Measurements from ENCODE around the gene KRT71.

KRT71 gene

DNA sequence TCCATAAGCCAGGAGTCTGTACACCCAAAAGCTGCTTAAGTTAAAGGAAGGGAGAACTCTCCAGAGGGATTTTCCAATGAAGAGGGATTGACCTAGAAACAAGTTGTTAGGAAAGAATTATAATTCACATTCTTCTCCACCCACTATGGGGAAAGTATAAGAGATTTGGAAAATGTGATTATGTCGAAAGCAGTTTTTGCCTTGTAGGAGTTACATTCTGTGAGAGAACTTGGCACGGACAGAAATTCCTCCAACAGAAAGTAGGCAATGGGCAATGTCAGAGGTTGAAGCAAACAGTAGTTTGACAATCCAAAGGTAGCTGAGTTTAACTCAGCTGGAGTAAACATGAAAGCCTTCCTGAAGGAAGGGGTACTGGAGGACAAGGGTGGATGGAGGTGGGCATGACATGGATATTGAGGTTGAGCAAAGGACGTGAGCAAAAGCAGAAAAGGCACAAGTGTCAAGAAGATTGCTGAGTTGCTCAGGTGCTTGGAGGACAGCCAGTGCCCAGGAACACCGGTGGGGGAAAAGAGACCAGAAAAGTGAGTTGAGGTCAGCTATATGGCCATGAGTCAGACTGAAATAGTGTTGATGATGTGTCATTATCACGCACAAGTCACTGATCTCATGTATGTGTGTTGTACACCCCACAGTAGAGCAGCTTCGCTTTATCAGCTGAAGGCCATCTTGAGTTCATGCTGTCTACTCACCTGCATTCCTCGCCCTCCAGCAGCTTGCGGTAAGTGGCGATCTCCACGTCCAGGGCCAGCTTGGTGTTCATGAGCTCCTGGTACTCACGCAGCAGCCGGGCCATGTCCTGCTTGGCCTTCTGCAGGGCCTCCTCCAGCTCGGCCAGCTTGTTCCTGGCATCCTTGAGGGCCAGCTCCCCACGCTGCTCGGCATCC is 36.8 kb downstream of the KRT71 start:
- H3K4me3 ChIP-seq (replicated peaks in 1 of 2; ENCODE audit: low read depth in 2 of 2, low read length in 2 of 2), result no peak overlapping the region
- DNase-seq (ENCODE audit: low read depth in 2 of 2), result peak in 1 of 2 donors; percentile 62
- no peak for TF ChIP-seq CTCF (IDR thresholded peaks at IDR 0.05; ENCODE audit: low read depth, low read length)

DNA sequence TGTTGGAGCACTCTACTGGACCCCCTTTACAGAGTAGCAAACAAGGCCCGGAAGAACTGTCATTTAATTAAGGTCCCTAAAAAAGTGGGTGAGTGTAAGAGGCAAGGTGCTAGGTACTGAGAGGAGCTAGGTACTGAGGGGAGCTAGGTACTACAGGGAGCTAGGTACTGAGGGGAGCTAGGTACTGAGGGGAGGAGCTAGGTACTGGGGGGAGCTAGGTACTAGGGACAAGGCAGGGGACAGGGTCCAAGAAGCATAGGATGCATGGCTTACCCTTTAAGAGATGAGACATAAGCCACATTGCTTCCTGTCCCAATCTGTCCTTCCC is 37.7 kb downstream of the KRT71 start:
- no peak overlapping the region for H3K4me3 ChIP-seq (replicated peaks in 1 of 2; ENCODE audit: low read depth in 2 of 2, low read length in 2 of 2)
- no peak for DNase-seq (ENCODE audit: low read depth in 2 of 2)
- TF ChIP-seq CTCF (IDR thresholded peaks at IDR 0.05; ENCODE audit: low read depth, low read length), result no peak

GRCh38 chr12:52514471-52515318 is 38.2 kb downstream of the KRT71 start:
- TF ChIP-seq CTCF (IDR thresholded peaks at IDR 0.05; ENCODE audit: low read depth, low read length), result no peak
- no peak for DNase-seq (ENCODE audit: low read depth in 2 of 2)
- H3K4me3 ChIP-seq (replicated peaks in 1 of 2; ENCODE audit: low read depth in 2 of 2, low read length in 2 of 2), result no peak overlapping the region

DNA sequence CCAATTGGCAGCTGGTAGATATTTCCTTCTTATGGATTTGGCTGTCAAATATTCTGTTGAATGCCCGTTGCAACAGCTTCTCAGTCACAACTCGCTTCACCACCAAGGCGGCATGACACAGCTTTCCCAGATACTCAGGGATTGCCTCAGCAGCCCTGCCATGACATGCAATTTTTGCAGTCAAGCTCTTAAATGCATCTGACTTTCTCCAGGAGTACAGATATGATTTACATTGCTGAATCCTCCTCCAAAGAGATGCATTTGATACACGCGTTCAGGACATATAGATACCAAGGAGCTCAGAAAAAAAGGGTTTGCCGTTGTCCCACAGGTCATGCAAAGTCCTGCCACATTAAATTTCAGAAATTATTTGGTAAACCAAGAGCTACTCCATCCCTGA is 39.2 kb downstream of the KRT71 start:
- H3K4me3 ChIP-seq (replicated peaks in 1 of 2; ENCODE audit: low read depth in 2 of 2, low read length in 2 of 2), result no peak overlapping the region
- TF ChIP-seq CTCF (IDR thresholded peaks at IDR 0.05; ENCODE audit: low read depth, low read length), result no peak
- no peak for DNase-seq (ENCODE audit: low read depth in 2 of 2)

- no peak for TF ChIP-seq CTCF (IDR thresholded peaks at IDR 0.05; ENCODE audit: low read depth, low read length)
- H3K4me3 ChIP-seq (replicated peaks in 1 of 2; ENCODE audit: low read depth in 2 of 2, low read length in 2 of 2), result no peak overlapping the region
- no peak for DNase-seq (ENCODE audit: low read depth in 2 of 2)
These were observed 44.7 kb downstream of the KRT71 start for GRCh38 chr12:52508211-52508610.

DNA sequence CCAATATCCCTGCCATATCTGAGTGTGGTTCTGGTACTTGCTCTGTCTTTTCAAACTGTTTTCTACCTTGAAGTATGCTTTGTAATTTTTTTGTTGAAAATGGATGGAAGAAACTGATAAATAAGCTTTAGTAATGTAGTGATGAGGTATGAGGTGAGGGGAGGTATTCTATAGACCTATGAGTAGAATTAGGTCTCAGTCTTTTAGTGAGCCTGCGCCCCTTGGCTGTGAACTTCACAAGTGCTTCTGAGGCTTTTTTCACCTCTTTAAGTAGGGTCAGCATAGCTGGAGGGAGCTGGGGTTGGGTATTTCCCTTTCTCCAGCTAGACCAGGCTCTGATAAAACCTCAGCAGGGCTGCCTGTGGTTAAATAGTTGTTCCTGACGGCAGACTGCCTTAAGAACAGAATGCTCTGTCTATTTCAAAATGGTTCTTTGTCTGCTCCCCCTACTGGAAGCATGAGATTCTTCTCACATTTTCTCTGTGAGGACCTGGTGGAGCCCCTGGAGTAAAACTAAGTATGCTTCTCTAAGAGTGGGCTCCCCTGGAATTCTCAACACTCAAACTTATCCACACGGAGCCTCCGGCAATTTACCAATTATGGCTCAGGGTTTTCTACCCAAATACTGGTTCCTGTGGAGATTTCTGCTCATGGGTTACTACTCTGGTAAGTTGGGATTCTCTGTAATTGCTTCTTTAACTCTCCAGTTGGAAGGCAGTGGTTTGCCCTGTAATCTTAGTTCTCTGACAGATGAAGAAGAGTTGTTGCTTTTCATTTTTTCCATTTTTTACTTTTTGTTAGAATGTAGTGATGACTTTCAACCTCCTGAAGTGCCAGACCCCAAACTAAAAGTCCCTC is 45.9 kb downstream of the KRT71 start:
- peak; percentile 72 for TF ChIP-seq CTCF (IDR thresholded peaks at IDR 0.05; ENCODE audit: low read depth, low read length)
- no peak overlapping the region for H3K4me3 ChIP-seq (replicated peaks in 1 of 2; ENCODE audit: low read depth in 2 of 2, low read length in 2 of 2)
- DNase-seq (ENCODE audit: low read depth in 2 of 2), result peak; percentile 85 to 91

All from cardiac fibroblast (primary cell).